Effector CD4-positive, alpha-beta T cell (primary cell): ENCODE data around the gene MLIP.
"Not testable (repeated sequence)": the region's sequence is repeated elsewhere in the genome, so short reads cannot be mapped to it uniquely, and the experiment has no call there.

ENCODE experiments used
- DNase-seq: peaks from one replicate; pipeline ENCODE4 v3.0.0-alpha.2; 2020

Gene MLIP

DNA sequence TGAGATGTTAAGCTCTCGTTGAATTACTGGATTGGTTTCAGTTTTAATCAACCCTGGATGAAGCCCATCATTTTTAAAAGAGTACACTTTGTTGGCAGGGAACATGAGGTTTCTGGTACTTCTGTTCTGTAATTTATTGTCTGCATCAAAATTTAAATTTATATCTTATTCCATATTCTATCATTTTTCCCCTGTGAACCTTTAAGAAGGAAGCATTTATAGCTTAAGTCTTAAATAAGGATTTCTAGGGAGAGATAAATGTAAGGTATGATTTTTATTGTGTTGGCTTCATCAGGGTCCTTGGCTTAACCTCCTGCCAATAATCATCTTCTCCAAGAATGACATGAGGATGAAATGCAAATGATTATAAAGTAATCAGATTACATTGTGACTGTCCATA is 40.6 kb downstream of the MLIP start:
- no peak for DNase-seq

DNA sequence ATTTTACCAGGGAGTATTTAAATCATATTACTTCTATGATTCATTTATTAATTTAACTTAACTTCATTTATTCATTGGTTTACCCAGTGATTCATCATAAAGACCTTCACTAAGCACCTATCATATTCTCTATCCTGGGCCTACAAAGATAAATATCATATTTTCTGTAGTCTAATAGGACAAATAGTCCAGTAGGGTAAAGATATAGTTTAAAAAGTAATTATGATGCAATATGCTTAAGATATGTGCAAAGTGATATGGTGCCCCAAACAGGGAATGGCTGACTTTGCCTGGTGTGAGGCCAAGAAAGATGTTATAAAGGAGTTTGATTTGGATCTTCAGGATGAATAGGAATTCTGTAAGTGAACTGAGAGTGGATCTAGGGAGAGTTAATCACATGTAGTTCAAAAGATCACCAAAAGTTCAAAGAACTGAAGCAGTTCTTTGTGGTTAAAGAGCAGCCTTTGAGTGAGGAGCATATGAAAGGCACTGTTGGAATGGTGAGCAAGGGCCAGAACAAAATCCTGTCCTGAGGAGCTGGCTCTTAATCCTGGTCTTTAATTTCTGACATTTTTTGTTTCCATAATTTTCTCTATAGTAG is 45.5 kb downstream of the MLIP start:
- no peak for DNase-seq

GRCh38 chr6:54157405-54157804 is 46.2 kb downstream of the MLIP start:
- no peak for DNase-seq

DNA sequence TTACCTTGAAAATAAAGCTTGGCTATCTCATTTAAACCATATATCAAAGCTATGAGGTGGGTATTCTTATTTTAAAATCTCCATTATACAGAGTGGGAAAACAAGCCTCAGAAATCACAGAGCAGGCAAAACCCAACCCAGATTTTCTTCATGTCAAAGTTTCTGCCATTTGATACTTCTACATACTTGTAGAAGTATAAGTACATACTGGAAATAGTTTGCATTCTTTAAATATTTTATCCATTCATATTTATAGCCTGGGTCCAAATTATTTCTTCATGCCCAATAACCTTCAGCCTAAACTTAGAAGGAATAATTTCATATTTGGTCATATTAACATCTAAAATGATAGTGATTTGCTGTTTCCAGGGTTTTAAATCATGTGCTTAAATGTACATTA is 61.8 kb downstream of the MLIP start:
- DNase-seq, result no peak

- DNase-seq, result no peak
These were observed 67.9 kb downstream of the MLIP start for GRCh38 chr6:54179152-54179551.

DNA sequence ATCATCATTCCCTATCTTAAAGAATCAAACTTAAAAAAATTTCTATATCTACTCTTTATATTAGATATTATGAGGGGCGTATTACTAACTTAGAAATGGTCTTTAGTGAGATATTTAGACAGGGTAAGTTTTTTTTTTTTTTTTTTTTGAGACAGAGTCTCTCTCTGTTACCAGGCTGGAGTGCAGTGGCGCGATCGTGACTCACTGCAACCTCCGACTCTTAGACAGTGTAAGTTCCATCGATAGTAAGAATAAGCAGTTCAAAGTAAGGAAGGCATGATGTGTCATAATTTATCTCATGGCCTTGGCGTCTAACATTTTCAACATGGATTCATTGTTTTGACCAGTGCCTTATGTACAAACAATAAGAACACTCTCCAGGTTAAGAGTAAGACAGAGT is 72.4 kb downstream of the MLIP start:
- DNase-seq, result no peak

GRCh38 chr6:54185885-54186284 is 74.6 kb downstream of the MLIP start:
- DNase-seq, result no peak

DNA sequence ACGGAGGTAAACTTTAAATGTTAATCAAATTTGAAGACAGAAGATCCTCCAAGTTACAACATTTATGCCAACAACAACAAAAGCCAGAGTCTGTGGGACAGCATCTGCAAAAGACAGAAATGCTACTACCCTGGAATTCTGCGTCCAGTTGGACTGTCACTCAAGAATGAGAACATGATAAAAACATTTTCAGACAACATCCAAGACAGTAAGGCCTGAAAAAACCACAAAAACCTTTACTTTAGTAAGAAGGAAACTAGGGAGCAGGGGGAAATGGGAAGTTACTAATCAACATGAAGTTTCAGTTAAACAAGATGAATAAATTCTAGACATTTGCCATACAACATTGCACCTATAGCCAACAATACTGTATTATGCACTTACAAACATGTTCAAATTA is 77.6 kb downstream of the MLIP start:
- no peak for DNase-seq

- no peak for DNase-seq
These were observed 80.2 kb downstream of the MLIP start for GRCh38 chr6:54191461-54191860.

- no peak for DNase-seq
These were observed 81.8 kb downstream of the MLIP start for GRCh38 chr6:54192993-54193392.

GRCh38 chr6:54193560-54193959 is 82.3 kb downstream of the MLIP start:
- DNase-seq, result no peak

DNA sequence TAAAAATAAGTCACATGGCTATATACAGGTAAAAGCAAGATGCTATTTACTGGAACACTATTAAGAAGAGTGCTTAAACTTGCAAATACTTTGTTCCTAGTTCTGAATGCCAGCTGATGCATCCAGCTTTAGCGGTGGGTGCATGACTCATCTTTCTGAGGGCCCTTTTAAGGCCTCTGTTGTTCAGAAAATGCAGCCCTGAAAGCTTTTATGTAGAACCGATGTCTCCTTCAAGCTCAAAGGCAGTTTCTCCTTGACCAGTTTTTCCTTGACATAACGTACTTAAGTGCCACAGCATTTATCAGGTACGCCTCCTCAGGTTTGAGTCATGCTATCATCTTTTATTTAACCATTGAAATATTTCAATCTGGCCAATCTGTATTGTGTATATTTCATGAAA is 82.8 kb downstream of the MLIP start:
- no peak for DNase-seq

DNA sequence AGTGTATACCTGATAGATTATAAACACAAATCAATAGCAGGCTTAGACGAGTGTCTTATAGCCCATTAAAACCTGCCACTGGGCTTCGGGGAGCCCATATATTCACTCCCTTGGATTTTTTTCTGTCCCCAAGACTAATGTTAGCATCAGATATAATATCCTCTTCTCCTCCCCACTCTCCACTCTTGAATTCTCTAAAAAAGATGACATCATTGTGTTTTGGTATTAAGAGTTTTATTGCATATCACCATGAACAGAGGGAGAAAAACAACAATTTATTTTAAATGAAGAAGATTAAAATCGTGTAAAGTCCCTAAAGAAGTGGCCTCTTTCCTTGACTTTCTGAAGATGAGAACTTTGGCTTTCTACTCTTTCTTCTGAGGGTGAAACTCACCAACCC is 84.4 kb downstream of the MLIP start:
- DNase-seq, result no peak

- no peak for DNase-seq
These were observed 85.7 kb downstream of the MLIP start for GRCh38 chr6:54196905-54197304.

DNA sequence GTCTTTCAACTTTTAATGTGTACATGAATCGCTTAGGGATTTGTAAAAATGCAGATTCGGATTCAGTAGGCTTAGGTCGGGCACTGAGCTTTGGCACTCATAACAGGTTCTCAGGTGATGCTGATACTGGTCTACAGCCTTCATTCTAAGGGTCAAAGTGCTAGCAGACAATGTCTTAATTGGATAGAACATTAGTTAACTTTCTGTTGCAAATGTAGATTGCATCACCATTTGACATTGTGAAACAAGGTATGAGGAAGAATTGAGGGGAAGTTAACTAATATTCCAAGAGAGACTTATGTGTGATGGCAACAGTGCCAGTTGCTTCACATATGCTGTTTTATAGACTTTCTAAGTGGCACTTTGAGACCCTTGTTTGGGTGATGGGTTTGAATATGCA is 86.9 kb downstream of the MLIP start:
- DNase-seq, result no peak

DNA sequence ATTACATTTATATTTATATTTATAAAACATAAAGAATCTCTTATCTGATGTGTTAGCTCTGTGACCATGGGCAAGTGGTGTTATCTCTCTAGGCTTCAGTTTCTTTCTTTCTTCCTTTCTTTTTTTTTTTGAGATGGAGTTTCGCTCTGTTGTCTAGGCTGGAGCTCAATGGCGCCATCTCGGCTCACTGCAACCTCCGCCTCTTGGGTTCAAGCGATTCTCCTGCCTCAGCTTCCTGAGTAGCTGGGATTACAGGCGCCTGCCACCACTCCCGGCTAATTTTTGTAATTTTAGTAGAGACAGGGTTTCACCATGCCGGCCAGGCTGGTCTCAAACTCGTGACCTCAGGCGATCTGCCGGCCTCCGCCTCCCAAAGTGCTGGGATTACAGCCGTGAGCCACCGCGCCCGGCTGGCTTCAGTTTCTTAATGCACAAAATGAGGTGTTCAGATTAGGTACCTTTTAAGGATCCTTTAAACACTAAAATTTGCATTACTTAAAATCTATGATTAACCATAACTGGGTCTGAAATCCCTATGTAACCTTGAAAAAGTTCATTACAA is 92.3 kb downstream of the MLIP start:
- DNase-seq, result not testable (repeated sequence)

GRCh38 chr6:54204921-54205591 is 93.8 kb downstream of the MLIP start:
- no peak for DNase-seq

GRCh38 chr6:54206510-54206909 is 95.3 kb downstream of the MLIP start:
- DNase-seq, result no peak

DNA sequence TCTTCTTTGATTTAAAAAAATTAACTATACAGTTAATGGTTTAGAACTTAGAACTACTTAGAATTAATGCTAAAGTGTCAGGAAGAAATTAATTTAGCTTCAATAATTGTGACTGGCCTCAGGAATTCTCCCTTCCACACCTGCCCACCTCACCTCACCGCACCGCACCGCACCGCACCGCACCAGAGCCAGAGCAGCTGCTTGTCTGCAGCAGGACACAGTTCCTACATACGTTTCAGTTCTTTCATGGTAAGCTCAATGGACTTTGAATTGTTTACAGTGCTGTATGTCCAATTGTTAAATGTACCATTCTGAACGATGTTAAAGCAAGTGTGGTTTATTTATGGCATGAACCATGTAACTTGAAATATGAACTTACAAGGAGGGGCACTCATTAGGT is 98.7 kb downstream of the MLIP start:
- DNase-seq, result not testable (repeated sequence)

DNA sequence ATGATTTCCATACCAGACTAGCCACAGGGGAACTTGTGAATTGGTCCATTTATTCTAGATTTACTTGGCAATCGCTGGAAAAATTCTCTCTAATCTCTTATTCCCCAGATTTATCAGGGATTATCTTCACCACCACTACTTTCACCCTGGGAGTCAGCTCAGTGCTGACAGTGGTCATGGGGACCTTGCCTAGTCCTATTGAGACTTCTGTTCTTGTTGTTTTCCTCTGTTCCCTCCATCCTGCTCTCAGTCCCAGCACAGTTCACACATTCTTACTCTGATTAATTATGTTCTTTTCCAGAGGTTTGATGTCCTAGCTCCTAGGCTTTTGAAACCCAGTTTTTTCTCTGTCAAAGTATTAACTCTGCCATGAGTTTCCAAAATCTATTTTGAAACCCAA is 103.0 kb downstream of the MLIP start:
- no peak for DNase-seq

- no peak for DNase-seq
These were observed 105.1 kb downstream of the MLIP start for GRCh38 chr6:54216336-54216735.

GRCh38 chr6:54217018-54217417 is 105.8 kb downstream of the MLIP start:
- DNase-seq, result no peak

- no peak for DNase-seq
These were observed 111.0 kb downstream of the MLIP start for GRCh38 chr6:54222217-54222616.

DNA sequence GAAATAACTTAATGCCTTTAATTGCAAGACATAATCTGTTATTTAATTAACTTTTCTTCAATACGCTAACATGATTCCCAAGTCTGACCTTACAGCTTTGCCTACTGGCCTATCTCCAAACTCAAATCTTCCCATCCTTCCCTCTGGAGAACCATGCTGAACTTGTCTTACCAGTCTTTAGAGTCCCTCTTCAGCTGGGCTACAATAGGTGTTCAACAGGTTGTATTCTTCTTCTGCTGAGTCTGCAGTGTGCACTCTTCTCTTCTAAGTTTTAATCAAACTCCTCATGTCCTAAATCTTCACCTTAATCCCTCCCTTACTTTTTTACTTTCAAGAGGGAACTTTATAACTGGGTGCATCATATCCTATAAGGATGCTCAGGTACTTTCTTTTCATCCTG is 121.5 kb downstream of the MLIP start:
- no peak for DNase-seq

DNA sequence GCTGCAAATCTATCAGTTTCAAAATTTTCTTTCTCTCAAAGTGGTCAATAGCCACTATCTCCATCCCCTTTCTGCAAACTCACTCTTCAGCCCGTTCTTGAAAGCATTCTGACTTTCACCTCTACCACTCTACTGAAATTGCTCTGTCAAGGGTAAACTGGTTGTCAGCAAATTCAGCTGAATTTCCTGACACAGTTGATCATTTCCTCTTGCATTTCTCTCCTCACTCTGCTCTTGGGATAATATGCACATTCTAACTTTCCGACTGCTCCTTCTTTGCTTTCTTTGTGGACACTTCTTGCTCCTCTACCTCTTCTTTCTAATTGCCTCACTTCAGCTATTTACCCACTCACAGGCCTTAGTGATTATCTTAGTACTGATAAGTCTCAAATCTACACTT is 123.3 kb downstream of the MLIP start:
- no peak for DNase-seq
